Activated CD4-positive, alpha-beta memory T cell treated with anti-CD3 and anti-CD28 coated beads for 36 hours (primary cell): ENCODE measurements around the gene HDGFL2. TPM values are rescaled to one million over a fixed set of nuclear protein-coding genes. Genes with fewer than 3 reads are reported as not detected.

Experiments used
- CTCF ChIA-PET: fragments of 350-600 bp; sonication (Branson Sonifier 250); formaldehyde crosslinking; loops from one replicate; lab custom pipeline; 2021; ENCODE audit warnings: antibody characterized with exemption, inconsistent platforms; lab: Charles Lee
- POLR2A ChIA-PET: fragments of 350-600 bp; sonication (Branson Sonifier 250); formaldehyde crosslinking; loops from one replicate; lab custom pipeline; 2021; ENCODE audit warnings: antibody characterized with exemption; lab: Charles Lee
- DNase-seq: peaks from one replicate; pipeline ENCODE4 v3.0.0-alpha.2; 2020
- H3K27ac Mint-ChIP-seq: one replicate; pipeline ENCODE4 v1.8.0; 2021; ENCODE audit warnings: mixed read lengths
- H3K27me3 Mint-ChIP-seq: one replicate; pipeline ENCODE4 v1.8.0; 2021; ENCODE audit warnings: mixed read lengths
- H3K36me3 Mint-ChIP-seq: one replicate; pipeline ENCODE4 v1.8.0; 2021; ENCODE audit warnings: mixed read lengths
- H3K4me1 Mint-ChIP-seq: one replicate; pipeline ENCODE4 v1.8.0; 2021; ENCODE audit warnings: low read depth, mixed read lengths
- H3K4me3 Mint-ChIP-seq: one replicate; pipeline ENCODE4 v1.8.0; 2021; ENCODE audit warnings: mild to moderate bottlenecking, mixed read lengths
- H3K9me3 Mint-ChIP-seq: one replicate; pipeline ENCODE4 v1.8.0; 2021; ENCODE audit warnings: mixed read lengths
- intact Hi-C: fragments of 100-400 bp; cut with micrococcal nuclease; formaldehyde crosslinking; loops from one replicate; pipeline ENCODE4 v1.15.1; 2023
- microRNA-seq: library from miRNA; unstranded; fragments of <30 nt; microRNA quantifications from one replicate; pipeline ENCODE4 v1.2.0, GENCODE V29; 2022; ENCODE audit warnings: borderline number of aligned reads, borderline microRNAs expressed, borderline replicate concordance
- total RNA-seq, 2 experiments: library from RNA; stranded (reverse); gene quantifications; one replicate each; pipeline ENCODE4 v1.2.3, GENCODE V29; 2021

HDGFL2 gene
- total RNA-seq, 2 experiments from 2014 or later: 46.0 to 47.7 TPM

DNA sequence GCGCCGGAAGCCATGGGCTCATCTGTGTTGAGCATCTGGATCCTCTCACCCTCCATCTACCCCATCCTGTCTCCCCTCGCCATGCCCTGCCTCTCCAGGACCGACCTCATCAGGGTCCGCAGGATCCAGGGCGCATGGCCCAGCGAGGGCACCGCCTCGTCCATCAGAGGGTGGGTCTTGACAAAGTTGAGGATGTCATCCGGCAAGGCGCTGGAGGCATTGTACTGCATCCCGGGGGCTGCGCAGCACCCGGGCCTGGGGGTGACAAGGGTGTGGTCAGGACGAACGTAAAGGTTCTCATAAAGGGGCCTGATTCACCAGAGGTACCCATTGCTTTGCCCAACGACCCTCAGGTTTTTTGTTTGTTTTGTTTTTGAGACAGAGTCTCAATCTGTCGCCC, 77.9 kb downstream of the HDGFL2 start:
- DNase-seq: no peak
- intact Hi-C loops: no loop called here
- Mint-ChIP-seq H3K27me3 (peaks cover 6% of the 10 kb centered on the region), H3K4me1 (no peaks in the 10 kb centered on the region), H3K27ac (no peak overlapping the region), H3K36me3 (no peaks in the 10 kb centered on the region), H3K4me3 (no peak overlapping the region), H3K9me3 (no peaks in the 10 kb centered on the region)
- POLR2A ChIA-PET: no interaction called here
- CTCF ChIA-PET: no interaction called here

DNA sequence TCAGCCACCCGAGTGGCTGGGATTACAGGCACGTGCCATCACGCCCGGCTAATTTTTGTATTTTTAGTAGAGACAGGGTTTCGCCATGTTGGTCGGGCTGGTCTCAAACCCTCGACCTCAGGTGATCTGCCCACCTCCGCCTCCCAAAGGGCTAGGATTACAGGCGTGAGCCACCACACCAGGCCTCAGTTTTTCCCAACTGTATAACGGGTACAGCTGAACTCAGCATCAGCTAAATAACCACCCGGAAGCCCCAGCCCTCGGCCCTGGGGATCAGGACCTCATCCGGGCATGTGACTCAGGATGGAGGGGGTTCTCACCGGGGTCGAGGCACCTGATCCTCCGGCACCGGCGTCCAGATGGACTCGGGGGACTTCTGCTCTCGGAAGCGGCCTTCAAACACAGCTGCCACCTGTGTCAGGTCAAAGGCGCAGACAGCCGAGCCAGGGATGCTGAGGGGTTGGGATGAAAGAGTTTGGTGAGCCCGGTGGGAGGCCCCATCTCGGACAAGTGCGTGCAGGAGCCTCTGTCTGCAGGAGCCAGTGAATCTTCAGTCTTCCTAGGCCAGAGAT, 78.5 kb downstream of the HDGFL2 start:
- POLR2A ChIA-PET: no interaction called here
- no peaks in the 10 kb centered on the region for H3K4me1 Mint-ChIP-seq
- intact Hi-C loops: no loop called here

More for the DNA sequence above, 78.5 kb downstream of the HDGFL2 start:
- H3K9me3 Mint-ChIP-seq: no peaks in the 10 kb centered on the region
- no peak overlapping the region for H3K4me3 Mint-ChIP-seq
- H3K27me3 Mint-ChIP-seq: peaks cover 6% of the 10 kb centered on the region
- no peak overlapping the region for H3K27ac Mint-ChIP-seq
- DNase-seq: no peak
- CTCF ChIA-PET: no interaction called here
- no peaks in the 10 kb centered on the region for H3K36me3 Mint-ChIP-seq

Small RNA genes lying within 50 kb of the gene (microRNA-seq; reads per million reads assigned to microRNA genes)
- gene MIR4746: 5.5 reads per million, percentile 18 among the genes with 10 or more reads in this experiment

Other genes starting within 250 kb of the HDGFL2 start
- gene EBI3, start 242.8 kb upstream of the HDGFL2 start, total RNA-seq: 10 to 100 TPM; 11.0 to 14.2 TPM
- 10 to 100 TPM; 24.0 to 25.5 TPM for gene YJU2, start 225.2 kb upstream of the HDGFL2 start, total RNA-seq
- gene SHD, start 193.0 kb upstream of the HDGFL2 start, total RNA-seq: not detected
- 1 to 10 TPM; 2.4 to 2.6 TPM for gene TMIGD2, start 169.9 kb upstream of the HDGFL2 start, total RNA-seq
- gene FSD1, start 167.7 kb upstream of the HDGFL2 start, total RNA-seq: 1 to 10 TPM; 7.8 to 8.1 TPM
- gene STAP2, start 133.5 kb upstream of the HDGFL2 start, total RNA-seq: 1 to 10 TPM; 9.1 to 9.4 TPM
- 10 to 100 TPM; 19.6 to 22.6 TPM for gene MPND, start 128.7 kb upstream of the HDGFL2 start, total RNA-seq
- gene SH3GL1, start 71.8 kb upstream of the HDGFL2 start, total RNA-seq: 10 to 100 TPM; 38.1 to 42.0 TPM
- 10 to 100 TPM; 61.6 to 63.5 TPM for gene CHAF1A, start 69.7 kb upstream of the HDGFL2 start, total RNA-seq
- 10 to 100 TPM; 36.2 to 37.1 TPM for gene UBXN6, start 14.5 kb upstream of the HDGFL2 start, total RNA-seq
- under 1 TPM in 1 of 2 experiments, not detected in 1; 0.02 TPM for gene PLIN4, start 46.2 kb downstream of the HDGFL2 start, total RNA-seq
- gene PLIN5, start 62.9 kb downstream of the HDGFL2 start, total RNA-seq: under 1 TPM; 0.17 to 0.31 TPM
- under 1 TPM; 0.88 to 0.92 TPM for gene LRG1, start 67.7 kb downstream of the HDGFL2 start, total RNA-seq
- gene SEMA6B, start 87.4 kb downstream of the HDGFL2 start, total RNA-seq: under 1 TPM in 1 of 2 experiments, not detected in 1; 0.19 TPM
- gene TNFAIP8L1, start 167.2 kb downstream of the HDGFL2 start, total RNA-seq: 10 to 100 TPM; 17.2 to 17.4 TPM
- gene MYDGF, start 198.0 kb downstream of the HDGFL2 start, total RNA-seq: 10 to 100 TPM; 72.9 to 74.7 TPM